C4-2B (cell line): ENCODE results near the gene EXD1.
"Not testable (repeated sequence)": the region's sequence is repeated elsewhere in the genome, so short reads cannot be mapped to it uniquely, and the experiment has no call there.

Source experiments
- CTCF ChIP-seq: fragments of 450-650 bp; conservative IDR thresholded peaks from 2 replicates; pipeline ENCODE4 v1.5.1; 2017; ENCODE audit warnings: mild to moderate bottlenecking
- ZFX ChIP-seq: fragments of 450-650 bp; IDR thresholded peaks from 2 replicates; pipeline ENCODE4 v1.6.1; 2017

- TF ChIP-seq CTCF, ZFX: not testable (repeated sequence)
Observed at GRCh38 chr15:41135580-41135979, 95.0 kb downstream of the EXD1 start.
